WTC11 (cell line): Measurements from ENCODE around the gene FAM204A. TPM values are rescaled to one million over a fixed set of nuclear protein-coding genes. Genes with fewer than 3 reads are reported as not detected.

Experiments
- ATAC-seq: fragments of 200-7000 bp; cut with Tn5 transposase; 2 replicates; pipeline ENCODE4 v1.10.0; 2021; ENCODE audit warnings: mild to moderate bottlenecking, moderate library complexity
- CTCF ChIA-PET: fragments of 300-600 bp; sonication (Branson Sonifier 250); formaldehyde crosslinking; loops from one replicate; lab custom pipeline; 2021; ENCODE audit warnings: antibody characterized with exemption; lab: Charles Lee
- POLR2A ChIA-PET: fragments of 350-600 bp; sonication (Branson Sonifier 250); formaldehyde crosslinking; loops from one replicate; lab custom pipeline; 2021; ENCODE audit warnings: antibody characterized with exemption; lab: Charles Lee
- DNase-seq: peaks from one replicate; pipeline ENCODE4 v3.0.0; 2021; ENCODE audit warnings: low spot score
- H3K27ac Mint-ChIP-seq: 2 replicates; pipeline ENCODE4 v1.8.0; 2021; ENCODE audit warnings: mixed read lengths
- H3K27me3 Mint-ChIP-seq: 2 replicates; pipeline ENCODE4 v1.8.0; 2021; ENCODE audit warnings: low read depth, mild to moderate bottlenecking, moderate library complexity, mixed read lengths
- H3K36me3 Mint-ChIP-seq: 2 replicates; pipeline ENCODE4 v1.8.0; 2021; ENCODE audit warnings: mixed read lengths
- H3K4me1 Mint-ChIP-seq: 2 replicates; pipeline ENCODE4 v1.8.0; 2022; ENCODE audit warnings: mixed read lengths
- H3K4me3 Mint-ChIP-seq: 2 replicates; pipeline ENCODE4 v1.8.0; 2021; ENCODE audit warnings: mild to moderate bottlenecking, moderate library complexity, mixed read lengths
- H3K9me3 Mint-ChIP-seq: 2 replicates; pipeline ENCODE4 v1.8.0; 2021; ENCODE audit warnings: mixed read lengths
- EMX1 ChIP-seq: fragments of 250-450 bp; sonication (Bioruptor Pico); IDR thresholded peaks from 2 replicates; pipeline ENCODE4 v1.8.0; 2021; ENCODE audit warnings: mild to moderate bottlenecking
- GRHL2 ChIP-seq: fragments of 250-450 bp; sonication (Bioruptor Pico); IDR thresholded peaks from 2 replicates; pipeline ENCODE4 v1.8.0; 2022; ENCODE audit warnings: mild to moderate bottlenecking, moderate library complexity; ENCODE audit not compliant: insufficient replicate concordance, severe bottlenecking
- GTF2I ChIP-seq: fragments of 250-450 bp; sonication (Bioruptor Pico); conservative IDR thresholded peaks from 2 replicates; pipeline ENCODE4 v1.4.0; 2021; ENCODE audit warnings: mild to moderate bottlenecking
- MXD4 ChIP-seq: fragments of 250-450 bp; sonication (Bioruptor Pico); IDR thresholded peaks from 2 replicates; pipeline ENCODE4 v1.8.0; 2021; ENCODE audit warnings: mild to moderate bottlenecking, moderate library complexity, borderline replicate concordance
- NFE2L1 ChIP-seq: sonication (generic); formaldehyde crosslinking; IDR thresholded peaks from 2 replicates; pipeline ENCODE4 v1.8.1; 2023; ENCODE audit warnings: missing genetic modification reagents
- NR1H2 ChIP-seq: sonication (generic); formaldehyde crosslinking; IDR thresholded peaks from 2 replicates; pipeline ENCODE4 v1.9.0; 2021; ENCODE audit warnings: mild to moderate bottlenecking, moderate library complexity, missing genetic modification reagents
- PRRX2 ChIP-seq: fragments of 250-450 bp; sonication (Bioruptor Pico); IDR thresholded peaks from 2 replicates; pipeline ENCODE4 v1.8.0; 2021; ENCODE audit warnings: mild to moderate bottlenecking
- SMAD3 ChIP-seq: sonication (generic); formaldehyde crosslinking; IDR thresholded peaks from 2 replicates; pipeline ENCODE4 v1.8.0; 2022; ENCODE audit warnings: missing genetic modification reagents, mild to moderate bottlenecking, borderline replicate concordance
- SMAD4 ChIP-seq: sonication (generic); formaldehyde crosslinking; IDR thresholded peaks from 2 replicates; pipeline ENCODE4 v1.8.0; 2022; ENCODE audit warnings: mild to moderate bottlenecking, missing genetic modification reagents
- SOX15 ChIP-seq: fragments of 250-450 bp; sonication (Bioruptor Pico); IDR thresholded peaks from 2 replicates; pipeline ENCODE4 v1.9.0; 2021; ENCODE audit warnings: mild to moderate bottlenecking
- ZNF671 ChIP-seq: fragments of 250-450 bp; sonication (Bioruptor Pico); IDR thresholded peaks from 2 replicates; pipeline ENCODE4 v1.8.0; 2021; ENCODE audit warnings: mild to moderate bottlenecking
- total RNA-seq: library from RNA; stranded (reverse); gene quantifications from 3 replicates; pipeline ENCODE4 v1.2.3, GENCODE V29; 2021
- TF ChIP-seq, protein P1 (sequence below): sonication (generic); formaldehyde crosslinking; IDR thresholded peaks from 2 replicates; pipeline ENCODE4 v1.8.0; 2023; ENCODE audit warnings: missing genetic modification reagents, mild to moderate bottlenecking, borderline replicate concordance
- TF ChIP-seq, protein P2 (sequence below): fragments of 250-450 bp; sonication (Bioruptor Pico); IDR thresholded peaks from 2 replicates; pipeline ENCODE4 v1.8.0; 2021; ENCODE audit warnings: mild to moderate bottlenecking
- TF ChIP-seq, protein P3 (sequence below): fragments of 200-600 bp; IDR thresholded peaks from 2 replicates; pipeline ENCODE4 v1.8.0; 2022; ENCODE audit warnings: antibody characterized with exemption
- TF ChIP-seq, protein P4 (sequence below): sonication (generic); formaldehyde crosslinking; IDR thresholded peaks from 2 replicates; pipeline ENCODE4 v1.8.0; 2023; ENCODE audit warnings: missing genetic modification reagents
- TF ChIP-seq, protein P5 (sequence below): sonication (generic); formaldehyde crosslinking; IDR thresholded peaks from 2 replicates; pipeline ENCODE4 v1.8.1; 2022; ENCODE audit warnings: low read depth, mild to moderate bottlenecking, moderate library complexity, missing genetic modification reagents, borderline replicate concordance
- TF ChIP-seq, protein P6 (sequence below): sonication (generic); formaldehyde crosslinking; IDR thresholded peaks from 2 replicates; pipeline ENCODE4 v1.8.1; 2022; ENCODE audit warnings: mild to moderate bottlenecking, moderate library complexity, missing genetic modification reagents
- TF ChIP-seq, protein P7 (sequence below): fragments of 250-450 bp; sonication (Bioruptor Pico); conservative IDR thresholded peaks from 2 replicates; pipeline ENCODE4 v1.9.0; 2021; ENCODE audit warnings: mild to moderate bottlenecking
- TF ChIP-seq, protein P8 (sequence below): fragments of 250-450 bp; sonication (Bioruptor Pico); IDR thresholded peaks from 2 replicates; pipeline ENCODE4 v1.9.0; 2021; ENCODE audit warnings: moderate library complexity, mild to moderate bottlenecking, inconsistent platforms, borderline replicate concordance
- TF ChIP-seq, protein P9 (sequence below): sonication (generic); formaldehyde crosslinking; IDR thresholded peaks from 2 replicates; pipeline ENCODE4 v1.8.1; 2022; ENCODE audit warnings: mild to moderate bottlenecking, missing genetic modification reagents, moderate library complexity, borderline replicate concordance

FAM204A gene
- total RNA-seq, 1 experiment from 2014 or later: 33.3 TPM

DNA sequence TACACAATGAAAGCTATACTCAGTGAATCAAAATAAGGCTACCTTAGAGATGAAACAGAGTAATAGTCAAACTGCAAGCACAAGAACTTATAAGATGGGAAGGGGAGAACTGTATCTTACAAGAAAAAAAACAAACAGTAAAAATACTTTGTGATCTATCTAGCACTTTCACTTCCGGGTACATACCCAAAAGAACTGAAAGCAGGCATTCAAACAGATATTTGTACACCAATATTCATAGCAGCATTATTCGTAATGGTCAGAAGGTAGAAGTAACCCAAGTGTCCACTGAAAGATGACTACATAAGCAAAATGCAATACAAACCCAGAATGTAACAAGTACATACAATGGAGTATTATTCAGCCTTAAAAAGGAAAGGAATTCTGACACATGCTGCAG, 18.0 kb downstream of the FAM204A start (continued):
- TF ChIP-seq, protein P1, sequence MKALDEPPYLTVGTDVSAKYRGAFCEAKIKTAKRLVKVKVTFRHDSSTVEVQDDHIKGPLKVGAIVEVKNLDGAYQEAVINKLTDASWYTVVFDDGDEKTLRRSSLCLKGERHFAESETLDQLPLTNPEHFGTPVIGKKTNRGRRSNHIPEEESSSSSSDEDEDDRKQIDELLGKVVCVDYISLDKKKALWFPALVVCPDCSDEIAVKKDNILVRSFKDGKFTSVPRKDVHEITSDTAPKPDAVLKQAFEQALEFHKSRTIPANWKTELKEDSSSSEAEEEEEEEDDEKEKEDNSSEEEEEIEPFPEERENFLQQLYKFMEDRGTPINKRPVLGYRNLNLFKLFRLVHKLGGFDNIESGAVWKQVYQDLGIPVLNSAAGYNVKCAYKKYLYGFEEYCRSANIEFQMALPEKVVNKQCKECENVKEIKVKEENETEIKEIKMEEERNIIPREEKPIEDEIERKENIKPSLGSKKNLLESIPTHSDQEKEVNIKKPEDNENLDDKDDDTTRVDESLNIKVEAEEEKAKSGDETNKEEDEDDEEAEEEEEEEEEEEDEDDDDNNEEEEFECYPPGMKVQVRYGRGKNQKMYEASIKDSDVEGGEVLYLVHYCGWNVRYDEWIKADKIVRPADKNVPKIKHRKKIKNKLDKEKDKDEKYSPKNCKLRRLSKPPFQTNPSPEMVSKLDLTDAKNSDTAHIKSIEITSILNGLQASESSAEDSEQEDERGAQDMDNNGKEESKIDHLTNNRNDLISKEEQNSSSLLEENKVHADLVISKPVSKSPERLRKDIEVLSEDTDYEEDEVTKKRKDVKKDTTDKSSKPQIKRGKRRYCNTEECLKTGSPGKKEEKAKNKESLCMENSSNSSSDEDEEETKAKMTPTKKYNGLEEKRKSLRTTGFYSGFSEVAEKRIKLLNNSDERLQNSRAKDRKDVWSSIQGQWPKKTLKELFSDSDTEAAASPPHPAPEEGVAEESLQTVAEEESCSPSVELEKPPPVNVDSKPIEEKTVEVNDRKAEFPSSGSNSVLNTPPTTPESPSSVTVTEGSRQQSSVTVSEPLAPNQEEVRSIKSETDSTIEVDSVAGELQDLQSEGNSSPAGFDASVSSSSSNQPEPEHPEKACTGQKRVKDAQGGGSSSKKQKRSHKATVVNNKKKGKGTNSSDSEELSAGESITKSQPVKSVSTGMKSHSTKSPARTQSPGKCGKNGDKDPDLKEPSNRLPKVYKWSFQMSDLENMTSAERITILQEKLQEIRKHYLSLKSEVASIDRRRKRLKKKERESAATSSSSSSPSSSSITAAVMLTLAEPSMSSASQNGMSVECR (CRISPR knock-in tag): no peak
- TF ChIP-seq, protein P2, sequence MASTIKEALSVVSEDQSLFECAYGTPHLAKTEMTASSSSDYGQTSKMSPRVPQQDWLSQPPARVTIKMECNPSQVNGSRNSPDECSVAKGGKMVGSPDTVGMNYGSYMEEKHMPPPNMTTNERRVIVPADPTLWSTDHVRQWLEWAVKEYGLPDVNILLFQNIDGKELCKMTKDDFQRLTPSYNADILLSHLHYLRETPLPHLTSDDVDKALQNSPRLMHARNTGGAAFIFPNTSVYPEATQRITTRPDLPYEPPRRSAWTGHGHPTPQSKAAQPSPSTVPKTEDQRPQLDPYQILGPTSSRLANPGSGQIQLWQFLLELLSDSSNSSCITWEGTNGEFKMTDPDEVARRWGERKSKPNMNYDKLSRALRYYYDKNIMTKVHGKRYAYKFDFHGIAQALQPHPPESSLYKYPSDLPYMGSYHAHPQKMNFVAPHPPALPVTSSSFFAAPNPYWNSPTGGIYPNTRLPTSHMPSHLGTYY: no peak
- TF ChIP-seq GTF2I (CRISPR knock-in tag) (no peak), GRHL2 (CRISPR knock-in tag) (no peak), SOX15 (no peak)
- TF ChIP-seq, protein P3, sequence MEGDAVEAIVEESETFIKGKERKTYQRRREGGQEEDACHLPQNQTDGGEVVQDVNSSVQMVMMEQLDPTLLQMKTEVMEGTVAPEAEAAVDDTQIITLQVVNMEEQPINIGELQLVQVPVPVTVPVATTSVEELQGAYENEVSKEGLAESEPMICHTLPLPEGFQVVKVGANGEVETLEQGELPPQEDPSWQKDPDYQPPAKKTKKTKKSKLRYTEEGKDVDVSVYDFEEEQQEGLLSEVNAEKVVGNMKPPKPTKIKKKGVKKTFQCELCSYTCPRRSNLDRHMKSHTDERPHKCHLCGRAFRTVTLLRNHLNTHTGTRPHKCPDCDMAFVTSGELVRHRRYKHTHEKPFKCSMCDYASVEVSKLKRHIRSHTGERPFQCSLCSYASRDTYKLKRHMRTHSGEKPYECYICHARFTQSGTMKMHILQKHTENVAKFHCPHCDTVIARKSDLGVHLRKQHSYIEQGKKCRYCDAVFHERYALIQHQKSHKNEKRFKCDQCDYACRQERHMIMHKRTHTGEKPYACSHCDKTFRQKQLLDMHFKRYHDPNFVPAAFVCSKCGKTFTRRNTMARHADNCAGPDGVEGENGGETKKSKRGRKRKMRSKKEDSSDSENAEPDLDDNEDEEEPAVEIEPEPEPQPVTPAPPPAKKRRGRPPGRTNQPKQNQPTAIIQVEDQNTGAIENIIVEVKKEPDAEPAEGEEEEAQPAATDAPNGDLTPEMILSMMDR: no peak

DNA sequence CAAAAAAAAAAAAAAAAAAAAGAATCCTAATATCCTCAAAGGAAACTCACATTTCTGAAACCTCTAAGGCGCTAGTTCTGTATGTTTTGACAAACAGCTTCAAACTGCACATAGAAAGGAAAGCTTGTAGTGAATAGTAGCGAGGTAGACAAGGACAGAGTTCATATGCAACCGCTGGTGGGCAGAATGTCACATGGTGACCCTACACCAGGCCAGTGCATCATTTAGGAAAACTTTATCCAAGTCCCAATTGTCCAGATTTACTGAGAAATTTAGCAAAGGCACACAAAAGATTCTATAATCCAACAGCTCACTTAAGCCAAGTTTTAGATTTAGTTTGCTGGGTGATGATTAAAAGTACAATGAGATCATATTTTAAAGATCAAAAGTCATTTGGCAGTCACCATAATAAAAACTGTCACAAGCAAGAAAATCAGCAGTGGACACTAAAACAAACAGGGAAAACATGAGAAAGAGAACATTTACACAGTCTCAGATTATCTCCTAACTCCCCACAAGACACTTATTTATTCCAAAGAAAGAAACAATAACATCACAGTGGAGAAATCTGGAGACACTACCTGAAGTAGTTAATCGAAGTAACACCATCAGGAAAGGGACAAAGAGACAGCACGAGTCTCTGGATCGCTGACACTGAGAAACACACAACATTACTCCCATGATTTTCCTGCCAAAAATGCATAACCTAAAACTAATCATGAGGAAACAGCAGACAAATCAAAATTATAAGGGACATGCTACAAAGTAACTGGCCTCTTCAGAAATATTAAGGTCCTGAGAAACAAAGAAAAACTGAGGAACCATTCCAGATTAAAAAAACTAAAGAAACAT, 20.2 kb downstream of the FAM204A start:
- ATAC-seq (no peak), DNase-seq (no peak)
- Mint-ChIP-seq H3K4me1 (no peaks in the 10 kb centered on the region), H3K36me3 (peaks cover 13% of the 10 kb centered on the region), H3K27ac (peak overlapping the region; percentile 18; the same call in 1 of the 2 replicates), H3K9me3 (no peaks in the 10 kb centered on the region), H3K4me3 (no peak overlapping the region), H3K27me3 (no peaks in the 10 kb centered on the region)
- POLR2A ChIA-PET: no interaction called here
- CTCF ChIA-PET: interaction anchor here (0.6 kb wide), 1 partner anchor 70 kb away, joined by 4 read pairs; no protein-coding TSS in a partner anchor
- TF ChIP-seq NFE2L1 (CRISPR knock-in tag): no peak
- TF ChIP-seq PRRX2: no peak
- no peak for TF ChIP-seq NR1H2 (CRISPR knock-in tag)
- no peak for TF ChIP-seq SMAD3 (CRISPR knock-in tag)
- no peak for TF ChIP-seq ZNF671 (CRISPR knock-in tag)
- TF ChIP-seq MXD4 (CRISPR knock-in tag): no peak
- TF ChIP-seq, protein P4, sequence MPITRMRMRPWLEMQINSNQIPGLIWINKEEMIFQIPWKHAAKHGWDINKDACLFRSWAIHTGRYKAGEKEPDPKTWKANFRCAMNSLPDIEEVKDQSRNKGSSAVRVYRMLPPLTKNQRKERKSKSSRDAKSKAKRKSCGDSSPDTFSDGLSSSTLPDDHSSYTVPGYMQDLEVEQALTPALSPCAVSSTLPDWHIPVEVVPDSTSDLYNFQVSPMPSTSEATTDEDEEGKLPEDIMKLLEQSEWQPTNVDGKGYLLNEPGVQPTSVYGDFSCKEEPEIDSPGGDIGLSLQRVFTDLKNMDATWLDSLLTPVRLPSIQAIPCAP (CRISPR knock-in tag): no peak
- TF ChIP-seq, protein P5, sequence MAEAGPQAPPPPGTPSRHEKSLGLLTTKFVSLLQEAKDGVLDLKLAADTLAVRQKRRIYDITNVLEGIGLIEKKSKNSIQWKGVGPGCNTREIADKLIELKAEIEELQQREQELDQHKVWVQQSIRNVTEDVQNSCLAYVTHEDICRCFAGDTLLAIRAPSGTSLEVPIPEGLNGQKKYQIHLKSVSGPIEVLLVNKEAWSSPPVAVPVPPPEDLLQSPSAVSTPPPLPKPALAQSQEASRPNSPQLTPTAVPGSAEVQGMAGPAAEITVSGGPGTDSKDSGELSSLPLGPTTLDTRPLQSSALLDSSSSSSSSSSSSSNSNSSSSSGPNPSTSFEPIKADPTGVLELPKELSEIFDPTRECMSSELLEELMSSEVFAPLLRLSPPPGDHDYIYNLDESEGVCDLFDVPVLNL: no peak
- TF ChIP-seq, protein P6, sequence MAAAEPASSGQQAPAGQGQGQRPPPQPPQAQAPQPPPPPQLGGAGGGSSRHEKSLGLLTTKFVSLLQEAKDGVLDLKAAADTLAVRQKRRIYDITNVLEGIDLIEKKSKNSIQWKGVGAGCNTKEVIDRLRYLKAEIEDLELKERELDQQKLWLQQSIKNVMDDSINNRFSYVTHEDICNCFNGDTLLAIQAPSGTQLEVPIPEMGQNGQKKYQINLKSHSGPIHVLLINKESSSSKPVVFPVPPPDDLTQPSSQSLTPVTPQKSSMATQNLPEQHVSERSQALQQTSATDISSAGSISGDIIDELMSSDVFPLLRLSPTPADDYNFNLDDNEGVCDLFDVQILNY (CRISPR knock-in tag): no peak
- TF ChIP-seq, protein P7, sequence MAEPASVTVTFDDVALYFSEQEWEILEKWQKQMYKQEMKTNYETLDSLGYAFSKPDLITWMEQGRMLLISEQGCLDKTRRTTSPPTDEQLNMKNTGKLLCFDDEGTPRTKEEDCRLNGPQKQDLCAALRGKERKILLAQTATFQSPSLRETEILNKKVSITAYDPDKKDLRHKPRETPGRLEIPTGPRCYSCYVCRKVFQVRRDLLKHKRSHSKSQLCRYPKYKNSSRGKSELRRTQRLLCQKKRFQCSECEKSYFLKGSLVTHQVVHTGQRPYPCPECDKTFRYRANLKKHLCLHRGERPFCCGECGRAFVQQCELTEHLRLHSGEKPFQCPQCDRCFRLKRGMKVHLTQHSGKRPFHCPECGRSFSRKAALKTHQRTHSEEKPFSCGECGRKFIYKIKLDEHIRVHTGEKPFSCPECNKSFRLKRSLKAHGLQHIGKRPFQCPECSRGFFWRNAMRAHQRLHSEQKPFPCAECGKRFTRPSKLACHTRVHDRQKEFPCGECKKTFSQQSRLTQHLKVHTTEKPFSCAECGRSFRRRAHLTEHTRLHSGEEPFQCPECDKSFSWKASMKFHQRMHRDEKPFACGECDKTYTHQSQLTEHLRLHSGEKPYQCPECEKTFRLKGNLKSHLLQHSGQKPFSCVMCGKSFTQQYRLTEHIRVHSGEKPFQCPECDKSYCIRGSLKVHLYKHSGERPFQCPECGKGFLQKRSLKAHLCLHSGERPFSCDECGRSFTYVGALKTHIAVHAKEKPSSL (CRISPR knock-in tag): no peak
- no peak for TF ChIP-seq SMAD4 (CRISPR knock-in tag)
- TF ChIP-seq, protein P8, sequence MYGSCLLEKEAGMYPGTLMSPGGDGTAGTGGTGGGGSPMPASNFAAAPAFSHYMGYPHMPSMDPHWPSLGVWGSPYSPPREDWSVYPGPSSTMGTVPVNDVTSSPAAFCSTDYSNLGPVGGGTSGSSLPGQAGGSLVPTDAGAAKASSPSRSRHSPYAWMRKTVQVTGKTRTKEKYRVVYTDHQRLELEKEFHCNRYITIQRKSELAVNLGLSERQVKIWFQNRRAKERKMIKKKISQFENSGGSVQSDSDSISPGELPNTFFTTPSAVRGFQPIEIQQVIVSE (CRISPR knock-in tag): no peak
- no peak for TF ChIP-seq EMX1 (CRISPR knock-in tag)
- TF ChIP-seq, protein P9, sequence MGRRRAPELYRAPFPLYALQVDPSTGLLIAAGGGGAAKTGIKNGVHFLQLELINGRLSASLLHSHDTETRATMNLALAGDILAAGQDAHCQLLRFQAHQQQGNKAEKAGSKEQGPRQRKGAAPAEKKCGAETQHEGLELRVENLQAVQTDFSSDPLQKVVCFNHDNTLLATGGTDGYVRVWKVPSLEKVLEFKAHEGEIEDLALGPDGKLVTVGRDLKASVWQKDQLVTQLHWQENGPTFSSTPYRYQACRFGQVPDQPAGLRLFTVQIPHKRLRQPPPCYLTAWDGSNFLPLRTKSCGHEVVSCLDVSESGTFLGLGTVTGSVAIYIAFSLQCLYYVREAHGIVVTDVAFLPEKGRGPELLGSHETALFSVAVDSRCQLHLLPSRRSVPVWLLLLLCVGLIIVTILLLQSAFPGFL (CRISPR knock-in tag): no peak
